Fibroblast of mammary gland (primary cell): ENCODE data around the gene WNT2.

ENCODE experiments used
- DNase-seq: peaks from one replicate; pipeline ENCODE4 v3.0.0-alpha.2; 2010; ENCODE audit warnings: low read depth
- H3K4me3 ChIP-seq: 2 replicates; pipeline ENCODE4 v1.5.1; 2011; ENCODE audit warnings: low read depth, mild to moderate bottlenecking, low read length, moderate library complexity; ENCODE audit not compliant: control insufficient read depth
- TF ChIP-seq, protein P1 (sequence below): conservative IDR thresholded peaks from 2 replicates; pipeline ENCODE4 v1.5.1; 2011; ENCODE audit warnings: low read depth, low read length, inconsistent platforms; ENCODE audit not compliant: control insufficient read depth, insufficient read depth

WNT2 gene

GRCh38 chr7:117347962-117348672 lies 25.3 kb upstream of the WNT2 start:
- no peak for DNase-seq
- TF ChIP-seq, protein P1, sequence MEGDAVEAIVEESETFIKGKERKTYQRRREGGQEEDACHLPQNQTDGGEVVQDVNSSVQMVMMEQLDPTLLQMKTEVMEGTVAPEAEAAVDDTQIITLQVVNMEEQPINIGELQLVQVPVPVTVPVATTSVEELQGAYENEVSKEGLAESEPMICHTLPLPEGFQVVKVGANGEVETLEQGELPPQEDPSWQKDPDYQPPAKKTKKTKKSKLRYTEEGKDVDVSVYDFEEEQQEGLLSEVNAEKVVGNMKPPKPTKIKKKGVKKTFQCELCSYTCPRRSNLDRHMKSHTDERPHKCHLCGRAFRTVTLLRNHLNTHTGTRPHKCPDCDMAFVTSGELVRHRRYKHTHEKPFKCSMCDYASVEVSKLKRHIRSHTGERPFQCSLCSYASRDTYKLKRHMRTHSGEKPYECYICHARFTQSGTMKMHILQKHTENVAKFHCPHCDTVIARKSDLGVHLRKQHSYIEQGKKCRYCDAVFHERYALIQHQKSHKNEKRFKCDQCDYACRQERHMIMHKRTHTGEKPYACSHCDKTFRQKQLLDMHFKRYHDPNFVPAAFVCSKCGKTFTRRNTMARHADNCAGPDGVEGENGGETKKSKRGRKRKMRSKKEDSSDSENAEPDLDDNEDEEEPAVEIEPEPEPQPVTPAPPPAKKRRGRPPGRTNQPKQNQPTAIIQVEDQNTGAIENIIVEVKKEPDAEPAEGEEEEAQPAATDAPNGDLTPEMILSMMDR, result no peak
- H3K4me3 ChIP-seq, result no peak overlapping the region

GRCh38 chr7:117347480-117347879 lies 24.6 kb upstream of the WNT2 start:
- no peak overlapping the region for H3K4me3 ChIP-seq
- TF ChIP-seq, protein P1, result no peak
- DNase-seq, result no peak

DNA sequence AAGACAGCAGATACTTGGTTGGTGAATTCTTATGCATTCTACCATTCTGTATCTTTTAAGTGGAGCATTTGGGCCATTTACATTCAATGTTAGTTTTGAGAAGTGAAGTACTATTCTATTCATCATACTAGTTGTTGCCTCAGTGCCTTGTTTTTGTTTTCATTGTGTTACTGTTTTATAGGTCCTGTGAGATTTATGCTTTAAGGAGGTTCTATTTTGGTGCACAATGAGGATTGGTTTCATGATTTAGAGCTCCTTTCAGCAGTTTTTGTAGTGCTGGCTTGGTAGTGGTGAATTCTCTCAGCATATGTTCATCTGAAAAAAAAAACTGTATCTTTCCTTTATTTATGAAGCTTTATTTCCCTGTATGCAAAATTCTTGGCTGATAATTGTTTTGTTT lies 23.3 kb upstream of the WNT2 start:
- no peak overlapping the region for H3K4me3 ChIP-seq
- TF ChIP-seq, protein P1, result no peak
- no peak for DNase-seq

- DNase-seq, result peak; percentile 28
- TF ChIP-seq, protein P1, result peak; percentile 15
- no peak overlapping the region for H3K4me3 ChIP-seq
These were observed 15.2 kb upstream of the WNT2 start for GRCh38 chr7:117338020-117338419.

DNA sequence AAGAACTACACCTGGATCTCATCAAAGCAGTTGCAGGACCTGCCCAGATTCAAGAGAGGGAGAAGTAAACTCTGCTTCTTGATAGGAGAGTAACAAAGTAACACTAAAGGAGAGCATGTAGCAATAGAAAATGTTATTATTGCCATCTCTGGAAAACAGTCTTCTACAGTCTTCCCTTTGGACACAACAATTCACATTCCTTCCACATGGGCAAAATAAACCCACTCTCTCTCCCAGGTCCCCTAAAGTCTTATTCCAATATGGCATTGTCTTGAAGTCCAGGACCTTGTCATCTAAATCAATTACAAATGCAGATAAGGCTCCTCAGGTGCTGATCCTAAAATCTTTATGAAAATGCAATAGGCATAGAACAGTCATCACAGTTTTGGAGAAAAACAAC lies 10.3 kb upstream of the WNT2 start:
- H3K4me3 ChIP-seq, result no peak overlapping the region
- TF ChIP-seq, protein P1, result peak; percentile 22
- no peak for DNase-seq

DNA sequence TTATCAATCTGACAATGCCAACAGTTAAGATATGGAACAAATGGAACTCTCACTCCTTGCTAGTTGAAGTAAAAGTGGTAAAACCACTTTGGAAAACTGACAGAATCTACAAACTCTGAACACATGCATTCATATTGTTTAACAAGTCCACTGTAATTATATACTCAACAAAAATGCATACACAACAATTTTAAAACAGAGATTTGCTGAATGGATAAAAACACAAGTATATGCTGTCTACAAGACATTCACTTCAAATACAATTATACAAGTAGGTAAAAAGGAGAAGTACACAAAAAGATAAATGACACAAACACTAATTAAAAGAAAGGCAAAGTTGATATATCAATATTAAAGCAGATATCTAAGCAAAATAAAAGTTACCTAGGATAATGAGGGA lies 9.2 kb upstream of the WNT2 start:
- H3K4me3 ChIP-seq, result no peak overlapping the region
- TF ChIP-seq, protein P1, result no peak
- DNase-seq, result no peak
